NCI-H510A (cell line): ENCODE measurements around the gene BAG1.
A peak's percentile ranks its signal among the peaks of the same experiment; 100 is the strongest.

Experiments used
- DNase-seq: peaks from one replicate; lab custom pipeline; 2025; lab: John Stamatoyannopoulos, UW

The BAG1 gene

DNA sequence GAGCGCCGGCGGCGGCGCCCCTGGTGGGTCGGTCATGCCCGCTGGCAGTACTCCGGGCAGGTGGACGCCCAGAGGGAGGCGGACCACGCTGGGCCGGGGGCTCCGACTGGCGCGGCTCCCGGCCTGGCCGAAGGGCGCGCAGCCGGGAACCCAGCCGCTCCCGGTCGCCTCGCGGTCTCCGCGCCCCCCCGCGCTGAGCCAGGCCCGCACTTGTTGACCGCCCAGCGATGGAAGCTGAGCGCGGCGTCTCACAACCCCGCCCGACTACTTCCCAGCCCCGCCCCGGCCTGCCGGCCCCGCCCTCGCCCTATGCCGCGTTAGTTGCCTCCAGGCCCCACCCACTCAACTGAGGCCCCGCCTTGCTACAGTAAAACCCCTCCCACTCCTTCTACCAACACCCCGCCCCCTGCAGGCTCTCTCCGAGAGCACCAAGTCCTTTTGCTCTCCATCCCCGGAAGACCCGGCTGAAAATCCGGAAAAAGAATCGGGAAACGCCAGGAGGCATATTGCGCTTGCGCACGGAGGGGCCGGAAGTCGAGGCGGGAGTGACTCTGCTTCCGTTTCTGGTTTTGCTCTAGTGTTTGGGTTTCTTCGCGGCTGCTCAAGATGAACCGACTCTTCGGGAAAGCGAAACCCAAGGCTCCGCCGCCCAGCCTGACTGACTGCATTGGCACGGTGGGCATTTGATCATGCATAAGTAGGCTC is at the start of gene BAG1, which contains the start of gene CHMP5:
BAG1 (minus strand) TSS at position 236 of the 705 bp plus-strand sequence.
CHMP5 (plus strand) TSS at position 577 of the 705 bp plus-strand sequence; CDS start at position 607, 30 bp downstream.
- peak; percentile 87 for DNase-seq

DNA sequence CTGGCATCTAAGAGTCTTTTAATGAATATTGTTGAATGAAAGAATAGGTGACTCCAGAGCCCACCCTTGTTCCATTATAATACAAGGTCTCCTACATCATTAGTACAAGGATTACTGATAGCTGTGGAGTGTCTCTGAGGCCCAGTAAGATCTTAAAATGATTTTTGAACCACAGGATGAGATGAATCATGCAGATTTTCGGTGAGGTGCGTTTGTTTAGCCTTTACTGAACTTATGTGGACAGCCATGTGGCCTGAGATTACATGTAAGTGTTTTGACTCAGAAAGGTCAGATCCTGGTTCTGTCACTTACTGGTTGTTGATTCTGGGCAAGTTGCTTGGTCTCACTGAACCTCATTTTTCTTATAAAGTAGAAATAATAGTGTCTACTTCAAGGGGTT is 47.4 kb upstream of the BAG1 start:
- no peak for DNase-seq

DNA sequence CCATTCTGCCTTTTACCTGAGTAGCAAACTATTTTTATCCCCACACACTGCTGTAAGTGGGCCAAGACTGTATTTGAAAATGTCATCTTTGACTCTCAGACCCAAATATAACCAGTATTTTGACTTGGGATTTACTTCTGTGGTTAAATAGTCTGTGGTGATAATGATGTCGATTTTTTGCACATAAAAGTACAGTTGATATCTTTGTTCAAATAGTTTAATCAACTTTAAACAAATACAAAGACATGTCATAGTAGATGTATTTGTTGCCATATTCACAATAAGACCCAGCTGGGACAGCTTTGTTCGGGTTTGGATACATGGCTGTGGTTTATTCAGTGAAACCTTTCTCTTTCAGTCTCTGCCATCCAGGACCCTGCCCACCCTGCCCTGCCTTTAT is 46.2 kb upstream of the BAG1 start:
- DNase-seq, result no peak

DNA sequence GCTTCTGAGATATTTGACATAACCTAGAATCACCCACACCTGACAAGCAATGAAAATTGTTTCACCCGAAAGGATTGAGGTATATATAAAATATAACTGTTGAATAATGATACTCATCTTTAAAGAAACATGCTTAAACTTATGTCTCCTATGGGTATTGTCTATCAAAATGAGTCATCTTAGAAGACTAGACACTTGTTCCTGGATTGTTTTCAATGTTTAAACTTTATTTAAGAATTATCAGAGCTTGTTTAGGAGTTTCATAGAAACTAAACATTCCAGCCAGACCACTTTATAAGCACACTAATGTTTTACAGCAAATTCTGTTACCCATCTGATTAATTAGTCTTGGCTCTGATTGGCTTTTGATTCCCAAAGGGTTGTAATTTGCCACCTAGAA is 45.4 kb upstream of the BAG1 start:
- DNase-seq, result no peak

DNA sequence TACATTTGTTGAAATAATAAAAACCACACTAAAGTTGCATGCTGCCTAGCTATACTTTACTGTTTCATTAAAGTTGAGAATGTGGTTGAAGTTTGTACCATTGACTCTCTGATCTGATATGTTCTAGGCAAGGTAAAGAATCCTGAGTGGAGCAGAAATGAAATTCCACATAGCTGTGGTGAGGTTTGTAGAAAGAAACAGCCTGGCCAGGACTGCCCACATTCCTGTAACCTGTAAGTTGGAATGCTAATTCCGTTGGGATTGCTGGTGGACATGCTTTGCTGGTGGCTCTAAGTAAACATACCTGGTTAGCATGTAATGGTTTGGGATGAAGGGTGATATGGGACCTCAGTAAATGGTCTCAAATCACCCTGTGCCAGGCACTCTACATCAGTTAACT is 42.6 kb upstream of the BAG1 start:
- DNase-seq, result no peak

DNA sequence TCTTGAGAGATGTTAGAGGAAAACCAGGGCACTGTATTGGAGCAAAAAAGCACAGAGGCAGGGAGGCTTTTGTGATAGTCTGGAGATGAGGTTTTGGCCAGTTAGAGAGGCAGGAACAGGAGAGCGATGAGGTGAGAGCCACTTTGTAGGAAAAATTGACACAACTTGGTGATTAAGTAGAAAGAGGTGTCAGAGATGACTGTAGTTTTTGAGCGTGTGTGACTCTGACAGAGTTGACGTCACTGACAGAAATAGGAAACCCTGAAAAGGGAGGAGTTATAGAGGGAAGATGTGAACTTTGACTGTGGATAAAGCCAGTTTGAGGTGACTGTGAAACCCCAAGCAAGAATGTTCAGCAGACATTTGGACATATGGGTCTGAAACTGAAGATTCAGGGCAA is 41.5 kb upstream of the BAG1 start:
- no peak for DNase-seq

DNA sequence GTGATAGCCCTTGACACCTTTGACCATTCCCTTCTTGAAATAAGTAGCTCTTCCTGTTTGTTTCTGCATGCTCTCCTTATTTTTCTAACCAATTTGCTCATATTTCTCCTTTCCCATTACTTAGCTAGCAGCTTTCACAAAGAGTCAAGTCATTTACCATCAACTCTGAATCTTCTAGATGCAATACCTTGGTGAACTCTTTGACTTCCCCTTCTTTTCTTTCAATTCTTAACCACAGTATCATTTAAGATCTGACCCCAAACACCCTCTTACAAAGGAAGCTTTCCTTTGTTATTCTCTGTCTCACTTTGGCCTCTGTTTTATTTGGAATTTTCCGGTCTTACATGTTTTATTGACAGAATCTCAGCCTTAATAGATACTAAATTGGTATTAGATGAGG is 39.9 kb upstream of the BAG1 start:
- no peak for DNase-seq

DNA sequence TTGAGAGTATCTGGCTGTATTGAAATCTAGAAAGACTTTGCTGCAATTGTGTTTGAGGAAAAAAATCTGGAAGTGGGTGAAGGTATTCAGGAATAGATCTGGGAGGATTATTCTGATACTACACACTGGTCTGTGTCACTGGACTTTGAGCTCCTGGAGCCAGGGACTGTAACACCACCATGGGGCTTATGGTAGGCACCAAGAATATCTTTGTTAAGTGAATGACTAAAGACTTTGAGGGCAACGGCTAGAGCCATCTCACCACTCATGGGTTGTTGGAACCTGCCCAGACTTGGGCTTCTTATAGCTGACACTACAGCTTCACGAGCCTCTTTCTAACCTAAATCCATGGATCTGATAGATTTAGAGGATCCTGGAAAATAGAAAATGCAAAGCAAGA is 36.0 kb upstream of the BAG1 start:
- no peak for DNase-seq

DNA sequence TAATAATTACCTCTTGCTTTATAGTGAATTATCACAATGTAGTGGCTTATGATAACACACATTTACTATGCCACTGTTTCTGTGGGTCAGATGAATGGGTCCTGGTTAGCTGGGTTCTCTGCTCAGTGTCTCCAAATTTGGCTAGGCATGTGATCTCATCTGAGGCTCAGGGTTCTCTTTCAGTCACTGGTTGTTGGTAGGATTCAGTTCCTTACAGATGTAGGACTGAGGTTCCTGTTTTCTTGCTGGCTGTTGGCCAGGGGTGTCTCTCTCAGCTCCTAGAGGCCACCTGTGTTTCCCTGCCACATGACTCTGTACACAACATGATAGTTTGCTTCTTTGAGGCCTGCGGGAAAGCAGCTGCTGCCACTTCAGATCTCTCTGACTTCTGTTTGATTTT is 32.9 kb upstream of the BAG1 start:
- DNase-seq, result peak; percentile 23

DNA sequence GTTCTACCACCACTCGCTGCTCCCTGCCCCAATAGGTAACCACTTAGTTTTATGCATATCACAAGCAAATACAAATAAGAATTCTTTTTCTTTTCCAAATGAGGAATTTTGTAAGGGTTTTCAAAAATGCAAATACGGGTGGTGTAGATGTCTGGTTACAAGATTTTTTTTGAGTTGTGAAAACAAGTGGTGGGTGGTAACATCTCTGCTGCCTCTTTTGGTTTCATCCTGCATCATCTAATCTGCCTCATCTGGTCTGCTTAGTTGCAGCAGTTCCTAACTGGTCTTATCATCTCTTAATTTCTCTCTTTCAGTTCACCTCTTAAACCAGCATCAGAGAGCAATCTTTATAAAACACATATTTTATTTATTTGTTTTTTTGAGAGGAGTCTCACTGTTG is 31.1 kb upstream of the BAG1 start:
- DNase-seq, result no peak

DNA sequence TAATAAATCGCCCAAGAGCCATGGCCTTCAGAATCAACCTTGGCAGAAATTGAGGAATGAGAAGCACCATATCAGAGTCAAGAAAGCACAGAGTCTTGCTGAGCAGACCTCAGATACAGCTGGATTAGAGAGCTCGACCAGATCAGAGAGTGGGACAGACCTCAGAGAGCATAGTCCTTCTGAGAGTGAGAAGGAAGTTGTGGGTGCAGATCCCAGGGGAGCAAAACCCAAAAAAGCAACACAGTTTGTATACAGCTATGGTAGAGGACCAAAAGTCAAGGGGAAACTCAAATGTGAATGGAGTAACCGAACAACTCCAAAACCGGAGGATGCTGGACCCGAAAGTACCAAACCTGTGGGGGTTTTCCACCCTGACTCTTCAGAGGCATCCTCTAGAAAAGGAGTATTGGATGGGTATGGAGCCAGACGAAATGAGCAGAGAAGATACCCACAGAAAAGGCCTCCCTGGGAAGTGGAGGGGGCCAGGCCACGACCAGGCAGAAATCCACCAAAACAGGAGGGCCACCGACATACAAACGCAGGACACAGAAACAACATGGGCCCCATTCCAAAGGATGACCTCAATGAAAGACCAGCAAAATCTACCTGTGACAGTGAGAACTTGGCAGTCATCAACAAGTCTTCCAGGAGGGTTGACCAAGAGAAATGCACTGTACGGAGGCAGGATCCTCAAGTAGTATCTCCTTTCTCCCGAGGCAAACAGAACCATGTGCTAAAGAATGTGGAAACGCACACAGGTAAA is 30.3 kb upstream of the BAG1 start:
- no peak for DNase-seq

DNA sequence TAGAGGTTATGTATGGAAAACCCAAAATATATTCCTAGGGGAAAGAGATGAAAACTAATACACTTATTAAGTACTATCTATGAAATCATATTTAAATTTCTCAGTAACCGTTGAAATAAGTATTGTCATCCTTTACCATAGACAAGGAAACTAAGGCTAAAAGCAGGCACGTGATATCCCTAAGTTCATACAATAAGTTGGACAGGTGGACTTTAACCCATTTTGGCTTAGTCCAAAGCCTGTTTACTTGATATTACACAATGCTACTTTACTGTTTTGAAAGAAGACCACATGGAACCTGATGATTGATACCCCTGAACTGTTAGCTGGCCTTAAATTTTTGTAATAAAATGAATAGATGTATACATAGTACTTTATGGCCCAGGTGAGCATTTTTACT is 29.3 kb upstream of the BAG1 start:
- DNase-seq, result no peak

DNA sequence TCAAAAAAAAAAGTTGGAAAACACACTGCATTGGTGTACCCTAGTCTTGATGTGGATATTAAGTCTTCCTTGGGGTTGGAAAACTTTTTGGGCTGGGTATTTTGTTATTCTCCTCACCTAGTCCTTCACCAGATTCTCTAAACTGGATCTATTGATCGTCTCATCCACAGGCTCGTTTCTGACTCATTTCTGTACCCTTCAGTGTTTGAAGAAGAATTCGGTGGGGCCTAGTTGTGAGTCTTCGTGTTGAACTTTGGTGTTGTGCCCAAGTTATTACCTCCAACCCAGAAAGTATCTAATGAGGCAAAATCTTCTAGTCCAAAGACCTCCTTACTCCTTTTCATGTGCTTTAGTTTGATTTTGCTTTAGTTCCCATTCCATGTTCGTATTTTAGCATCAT is 27.4 kb upstream of the BAG1 start:
- DNase-seq, result no peak

DNA sequence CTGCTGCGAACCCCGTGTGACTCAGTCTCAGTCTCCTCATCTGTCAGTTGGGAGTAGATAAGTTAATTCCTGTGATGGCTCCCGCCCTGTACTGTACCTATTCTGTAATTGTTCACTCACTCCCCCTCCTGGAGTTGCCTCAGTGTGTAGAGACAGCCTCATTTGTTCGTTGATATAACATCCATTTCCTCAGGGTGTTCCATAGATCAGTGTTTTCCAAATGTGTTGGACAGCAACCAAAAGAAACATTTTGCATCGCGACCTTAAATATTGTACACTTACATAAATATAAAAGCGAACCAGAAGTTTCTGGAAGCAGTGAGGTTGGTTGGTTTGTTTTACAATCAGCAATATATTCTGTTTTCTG is 26.5 kb upstream of the BAG1 start:
- DNase-seq, result no peak

DNA sequence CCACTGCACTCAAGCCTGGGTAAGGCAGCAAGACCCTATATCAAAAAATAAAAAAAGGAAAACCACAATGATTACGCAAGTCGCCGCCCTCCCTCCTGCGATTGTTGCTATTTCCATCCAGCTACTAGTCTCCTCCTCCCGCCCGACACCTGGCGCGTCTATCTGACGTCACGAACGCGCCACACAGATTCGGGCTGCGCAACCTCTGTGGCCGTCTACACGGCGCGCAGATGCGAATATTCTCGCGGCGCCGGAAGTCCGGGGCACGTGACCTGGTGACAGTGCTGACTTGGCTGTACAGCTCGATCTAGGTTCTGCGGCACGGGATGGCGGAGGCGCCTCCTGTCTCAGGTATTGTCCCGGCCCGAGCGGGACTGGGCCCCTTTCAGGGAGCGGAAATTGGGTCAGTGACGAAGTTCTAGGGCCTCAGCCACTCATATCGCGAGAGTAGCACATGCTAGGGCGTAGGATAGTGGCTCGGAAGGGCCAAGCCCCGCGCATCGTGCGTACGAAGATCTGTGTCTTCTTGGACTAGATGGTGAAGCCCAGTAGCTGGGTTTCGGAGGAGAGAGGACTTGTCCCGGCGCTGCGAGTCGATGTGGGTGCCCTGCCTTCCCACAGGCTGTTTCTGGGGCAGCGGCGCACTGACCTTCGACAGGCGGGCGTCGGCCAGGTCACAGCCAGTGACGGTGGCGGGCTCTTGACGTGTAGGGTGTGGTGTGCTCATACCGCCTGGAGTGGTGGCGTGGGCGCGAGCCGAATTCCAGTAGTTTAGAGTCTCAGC is 25.9 kb upstream of the BAG1 start, which contains the start of gene NFX1:
NFX1 (plus strand) TSS at position 270 of the 784 bp plus-strand sequence; CDS start at position 327, 57 bp downstream.
- DNase-seq, result peak; percentile 82

DNA sequence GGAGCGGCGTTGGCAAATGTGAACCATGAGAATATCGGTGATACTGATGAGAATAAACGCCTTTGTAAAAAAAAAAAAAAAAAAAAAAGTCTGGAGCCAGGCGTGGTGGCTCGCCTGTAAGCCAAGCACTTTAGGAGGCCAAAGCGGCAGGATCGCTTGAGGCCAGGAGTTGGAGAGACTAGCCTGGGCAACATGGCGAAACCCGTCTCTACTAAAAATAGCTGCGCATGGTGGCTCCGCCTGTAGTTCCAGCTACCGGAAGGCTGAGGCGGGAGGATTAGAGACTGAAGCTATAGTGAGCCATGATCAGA is 25.4 kb upstream of the BAG1 start:
- DNase-seq, result no peak

DNA sequence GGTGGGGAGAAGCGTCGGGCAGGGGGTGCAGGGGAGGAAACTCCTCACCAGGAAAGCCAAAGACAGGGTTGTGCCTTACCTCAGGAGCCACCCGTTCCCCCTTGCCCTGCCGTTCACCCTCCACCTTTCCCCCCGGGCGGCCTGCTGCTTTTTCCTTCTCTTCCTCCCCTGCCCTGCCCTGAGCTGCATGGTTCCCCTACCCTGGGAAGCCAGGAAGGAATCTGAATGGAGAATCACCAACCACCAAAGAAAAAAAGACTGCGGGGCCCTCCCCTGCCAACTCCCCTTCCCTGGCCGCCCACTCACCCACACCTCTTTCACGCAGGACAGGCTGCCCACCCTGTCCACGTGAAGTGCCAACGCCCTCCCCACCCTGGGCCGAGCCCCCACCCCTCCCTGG is 25.0 kb upstream of the BAG1 start:
- no peak for DNase-seq

DNA sequence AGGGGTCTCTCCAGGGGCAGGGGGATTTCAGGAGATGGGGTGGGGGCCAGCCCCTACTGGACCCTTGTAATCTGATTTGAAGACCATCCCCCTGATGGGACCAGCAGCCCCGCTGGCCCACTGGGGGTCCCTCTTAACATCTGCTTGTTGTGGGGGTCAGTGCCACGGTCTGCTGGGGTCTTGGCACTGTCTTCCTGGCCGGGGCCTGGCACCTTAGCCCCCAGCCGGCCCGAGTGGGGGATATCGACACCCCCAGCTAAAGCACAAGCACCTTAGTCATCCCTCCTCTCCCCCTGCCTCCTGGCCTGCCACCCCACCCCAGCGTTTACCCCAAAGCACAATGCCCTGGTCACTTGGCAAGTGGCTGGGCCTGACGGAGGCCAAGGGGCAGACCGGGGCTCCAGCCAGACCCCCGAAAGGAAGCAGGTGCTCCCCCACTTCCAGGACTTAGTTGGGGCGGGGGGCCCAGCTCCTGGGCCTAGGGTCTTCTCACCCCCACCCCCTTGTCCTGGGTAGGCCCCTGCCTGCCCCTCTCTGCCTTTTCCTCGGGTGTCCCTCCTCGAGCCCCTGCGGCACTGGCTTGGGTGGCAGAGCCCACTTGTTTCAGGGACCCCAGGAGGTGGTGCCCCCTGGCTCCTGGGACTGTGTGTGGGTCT is 24.4 kb upstream of the BAG1 start:
- no peak for DNase-seq

DNA sequence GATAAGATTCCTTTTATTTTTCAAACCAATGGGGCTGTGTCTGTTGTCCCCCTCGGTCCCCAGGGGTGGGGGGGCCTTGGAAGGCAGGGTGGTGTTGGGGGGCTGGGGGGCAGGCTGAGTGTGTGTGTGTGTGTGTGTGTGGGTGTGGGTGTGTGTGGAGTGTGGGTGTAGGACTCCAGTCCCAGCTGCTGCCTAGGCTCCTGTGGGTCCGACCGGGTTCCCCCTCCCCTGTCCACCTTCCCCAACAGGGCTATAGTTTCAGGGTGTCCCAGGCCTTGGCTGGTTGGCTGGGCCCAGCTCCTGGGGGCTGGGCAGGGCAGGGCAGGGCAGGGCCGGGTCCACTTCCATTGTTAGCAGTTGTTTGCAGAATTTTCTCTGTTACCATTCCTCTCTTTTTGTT is 23.7 kb upstream of the BAG1 start:
- DNase-seq, result no peak

DNA sequence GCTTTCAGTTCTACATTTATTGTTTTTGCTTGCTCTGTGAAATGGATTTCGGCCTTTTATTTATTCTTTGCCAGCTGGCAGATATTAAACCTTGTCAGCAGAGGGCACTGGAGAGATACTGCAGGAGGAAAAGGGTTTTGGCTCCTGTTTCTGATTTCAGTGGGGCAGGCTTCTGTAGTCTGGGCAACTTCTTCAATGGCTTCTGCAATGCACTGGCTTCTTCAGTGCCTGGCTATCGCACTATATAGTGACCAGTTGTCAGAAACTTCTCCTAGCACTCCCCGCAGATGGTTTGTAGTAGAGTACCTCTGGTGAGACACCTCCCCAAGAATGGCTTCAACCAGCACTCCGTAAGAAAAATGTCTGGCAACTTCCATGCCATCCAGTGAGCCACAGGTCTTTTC is 22.6 kb upstream of the BAG1 start:
- DNase-seq, result peak; percentile 23

DNA sequence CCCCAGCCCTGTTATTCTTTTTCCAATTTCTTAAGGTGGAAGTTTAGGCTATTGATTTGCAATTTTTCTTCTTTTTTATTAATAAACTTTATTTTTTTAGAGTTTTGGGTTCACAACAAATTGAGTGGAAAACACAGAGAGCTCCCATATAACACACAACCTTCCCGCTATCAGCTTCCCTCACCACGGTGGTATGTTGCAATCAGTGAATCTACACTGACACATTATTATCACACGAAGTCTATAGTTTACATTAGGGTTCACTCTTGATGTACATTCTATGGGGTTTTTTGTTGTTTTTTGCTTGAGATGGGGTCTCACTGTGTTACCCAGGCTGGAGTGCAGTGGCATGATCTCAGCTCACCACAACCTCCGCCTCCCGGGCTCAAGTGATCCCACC is 21.0 kb upstream of the BAG1 start:
- DNase-seq, result no peak

DNA sequence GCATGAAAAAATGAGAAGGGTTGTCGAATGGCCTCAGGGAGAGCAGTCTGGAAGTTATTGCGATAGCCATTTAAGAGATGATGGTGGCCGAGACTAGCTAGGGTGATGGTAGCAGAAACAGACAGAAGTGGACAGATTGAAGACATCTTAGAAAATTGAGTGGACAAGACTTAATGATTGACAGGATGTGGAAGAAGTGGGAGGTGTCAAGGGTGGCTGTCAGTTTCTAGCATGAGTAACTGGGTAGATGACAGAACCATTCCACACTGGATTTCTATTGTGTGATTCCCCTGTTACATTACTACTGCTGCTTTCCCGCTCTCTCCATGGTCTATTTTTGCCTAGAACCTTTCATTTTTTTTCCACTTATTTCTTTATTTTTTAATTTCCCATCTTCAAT is 13.0 kb upstream of the BAG1 start:
- no peak for DNase-seq

DNA sequence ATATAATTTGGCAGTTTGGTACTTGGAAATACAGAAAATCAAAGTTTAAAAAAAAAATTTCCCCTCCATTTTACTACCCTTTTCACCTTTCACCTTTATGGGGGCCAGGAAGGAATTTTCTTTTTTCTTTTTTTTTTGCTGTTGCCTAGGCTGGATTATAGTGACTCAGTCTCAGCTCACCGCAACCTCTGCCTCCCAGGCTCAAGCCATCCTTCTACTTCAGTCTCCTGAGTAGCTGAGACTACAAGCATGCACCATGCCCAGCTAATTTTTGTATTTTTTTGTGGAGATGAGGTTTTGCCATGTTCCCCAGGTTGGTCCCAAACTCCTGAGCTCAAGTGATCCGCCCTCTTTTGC is 9.4 kb upstream of the BAG1 start:
- DNase-seq, result no peak
